Hematopoietic multipotent progenitor cell treated with erythropoietin and hydrocortisone succinate and interleukin-3 and kit ligand, for 17 days (in vitro differentiated cells): ENCODE measurements around the gene AFMID.
A peak's percentile ranks its signal among the peaks of the same experiment; 100 is the strongest.
"Not testable (repeated sequence)": the region's sequence is repeated elsewhere in the genome, so short reads cannot be mapped to it uniquely, and the experiment has no call there.

Source experiments
- DNase-seq: peaks from one replicate; pipeline ENCODE4 v3.0.0-alpha.2; 2015; ENCODE audit warnings: low spot score

The AFMID gene

GRCh38 chr17:78154903-78155811 lies 32.0 kb upstream of the AFMID start:
- DNase-seq: no peak

- no peak for DNase-seq
Measured at GRCh38 chr17:78159575-78160158, 27.5 kb upstream of the AFMID start.

GRCh38 chr17:78163881-78164747 lies 23.0 kb upstream of the AFMID start:
- no peak for DNase-seq

GRCh38 chr17:78164748-78165607 lies 22.2 kb upstream of the AFMID start:
- DNase-seq: no peak

GRCh38 chr17:78166416-78166815 lies 20.7 kb upstream of the AFMID start:
- no peak for DNase-seq

GRCh38 chr17:78168242-78168902 lies 18.8 kb upstream of the AFMID start, which contains the start of gene SYNGR2:
Gene SYNGR2 (plus strand): TSS chr17:78168581. CDS start chr17:78168617, 36 bp downstream.
- peak; percentile 88 for DNase-seq

GRCh38 chr17:78168903-78169793 lies 18.0 kb upstream of the AFMID start:
- peak; percentile 35 for DNase-seq

- no peak for DNase-seq
Measured at GRCh38 chr17:78170692-78171590, 16.2 kb upstream of the AFMID start.

GRCh38 chr17:78171591-78172248 lies 15.4 kb upstream of the AFMID start:
- not testable (repeated sequence) for DNase-seq

GRCh38 chr17:78172249-78173051 lies 14.7 kb upstream of the AFMID start:
- DNase-seq: peak; percentile 37

GRCh38 chr17:78173097-78173715 lies 14.0 kb upstream of the AFMID start:
- no peak for DNase-seq

- DNase-seq: no peak
Measured at GRCh38 chr17:78174346-78174869, 12.8 kb upstream of the AFMID start.

- DNase-seq: no peak
Measured at GRCh38 chr17:78174870-78175642, 12.1 kb upstream of the AFMID start.

GRCh38 chr17:78175643-78175981 lies 11.6 kb upstream of the AFMID start:
- DNase-seq: no peak

- DNase-seq: peak; percentile 75
Measured at GRCh38 chr17:78176548-78177025, 10.6 kb upstream of the AFMID start.

GRCh38 chr17:78179372-78179771 lies 7.8 kb upstream of the AFMID start:
- DNase-seq: no peak
